K562 (cell line): ENCODE data around the gene ERBB3. TPM values are rescaled to one million over a fixed set of nuclear protein-coding genes. Genes with fewer than 3 reads are reported as not detected.

Experiments used
- ASH1L ChIP-seq: fragments of 450-650 bp; IDR thresholded peaks from 2 replicates; pipeline ENCODE4 v1.6.1; 2018; ENCODE audit warnings: borderline replicate concordance, mild to moderate bottlenecking, low read depth; ENCODE audit not compliant: partially characterized antibody
- BCLAF1 ChIP-seq, 2 experiments: fragments of 450-650 bp in 1 of 2; IDR thresholded peaks; 2 replicates each; pipeline ENCODE4 v1.6.1; 2011 to 2017; ENCODE audit warnings: low read depth in 2 of 2, antibody characterized with exemption in 1 of 2, borderline replicate concordance in 1 of 2, low read length in 1 of 2, mild to moderate bottlenecking in 1 of 2, mixed read lengths in 1 of 2; ENCODE audit not compliant: control insufficient read depth in 1 of 2
- HES1 ChIP-seq: fragments of 450-650 bp; IDR thresholded peaks from 2 replicates; pipeline ENCODE4 v1.6.1; 2016; ENCODE audit warnings: low read depth, mild to moderate bottlenecking, moderate library complexity
- MTA1 ChIP-seq: fragments of 450-650 bp; IDR thresholded peaks from 2 replicates; pipeline ENCODE4 v1.6.1; 2017; ENCODE audit warnings: borderline replicate concordance
- PTTG1 ChIP-seq: fragments of 450-650 bp; IDR thresholded peaks from 2 replicates; pipeline ENCODE4 v1.6.1; 2016; ENCODE audit warnings: low read depth, mild to moderate bottlenecking, missing genetic modification characterization, missing compliant biosample characterization
- THRA ChIP-seq: fragments of 450-650 bp; IDR thresholded peaks from 2 replicates; pipeline ENCODE4 v1.6.1; 2017; ENCODE audit warnings: mild to moderate bottlenecking, moderate library complexity
- ZBTB33 ChIP-seq: sonication (generic); formaldehyde crosslinking; IDR thresholded peaks from 2 replicates; pipeline ENCODE4 v1.8.1; 2023; ENCODE audit warnings: mild to moderate bottlenecking, missing genetic modification reagents
- ZBTB49 ChIP-seq: sonication (generic); formaldehyde crosslinking; IDR thresholded peaks from 2 replicates; pipeline ENCODE4 v1.8.0; 2022; ENCODE audit warnings: missing genetic modification reagents, mild to moderate bottlenecking, borderline replicate concordance
- ZNF12 ChIP-seq: sonication (generic); formaldehyde crosslinking; IDR thresholded peaks from 2 replicates; pipeline ENCODE4 v1.4.0; 2020; ENCODE audit warnings: mild to moderate bottlenecking, missing genetic modification reagents
- ZNF518B ChIP-seq: fragments of 250-450 bp; sonication (Bioruptor Pico); IDR thresholded peaks from 2 replicates; pipeline ENCODE4 v1.5.0; 2021; ENCODE audit warnings: mild to moderate bottlenecking, moderate library complexity
- polyA plus RNA-seq, 8 experiments: library from polyadenylated mRNA; depleted of rRNA in 4 of 8; stranded (reverse) in 5 of 8; unstranded in 3 of 8; fragments of >200 nt; fragmentation: Nextera tagmentation in 2 of 8; fragmentation: Illumina TruSeq in 1 of 8; extraction: Ambion mirVana in 2 of 8; extraction: Trizol in 1 of 8; gene quantifications; 2 replicates each; pipeline versions ENCODE4 v1.2.1 to v1.2.3, GENCODE V29; 2011 to 2014; ENCODE audit warnings: inconsistent platforms in 1 of 8, missing spikeins in 1 of 8
- total RNA-seq, 7 experiments: library from RNA; depleted of rRNA in 6 of 7; stranded (reverse); fragments of >200 nt in 6 of 7; fragmentation: Illumina TruSeq in 2 of 7; extraction: Trizol in 2 of 7; gene quantifications; 2 replicates each; pipeline versions ENCODE4 v1.2.1 to v1.2.3, GENCODE V29; 2011 to 2021; ENCODE audit warnings: low replicate concordance in 1 of 7

ERBB3 gene
- total and polyA plus RNA-seq, 9 of the 15 experiments (the other 6 are each of a cell fraction or from before 2014, with no cell fraction given): 1.5 to 5.4 (median 3.8) TPM

- TF ChIP-seq BCLAF1 (IDR thresholded peaks at IDR 0.05; ENCODE audit: borderline replicate concordance in 1 of 2, control insufficient read depth in 1 of 2, low read depth in 2 of 2, low read length in 1 of 2) (peak in 1 of 2 experiments; percentile 72; a peak in 1 of 4 replicates), ZNF12 (CRISPR knock-in tag) (no peak; the same call in 1 of the 2 replicates), ZBTB49 (CRISPR knock-in tag) (no peak), ZBTB33 (CRISPR knock-in tag) (peak; percentile 28; the same call in 1 of the 2 replicates), THRA (no peak), MTA1 (peak; percentile 24; the same call in 1 of the 2 replicates), ASH1L (no peak), HES1 (no peak), PTTG1 (tag) (no peak), ZNF518B (CRISPR knock-in tag) (no peak)
Measured at GRCh38 chr12:56104109-56104814, 24.3 kb downstream of the ERBB3 start, which contains the start of gene PA2G4 (continued).
